Activated CD4-positive, alpha-beta memory T cell treated with anti-CD3 and anti-CD28 coated beads for 36 hours (primary cell): ENCODE results near the gene PDLIM5. TPM values are rescaled to one million over a fixed set of nuclear protein-coding genes. Genes with fewer than 3 reads are reported as not detected.

ENCODE experiments used
- CTCF ChIA-PET: fragments of 350-600 bp; sonication (Branson Sonifier 250); formaldehyde crosslinking; loops from one replicate; lab custom pipeline; 2021; ENCODE audit warnings: antibody characterized with exemption, inconsistent platforms; lab: Charles Lee
- POLR2A ChIA-PET: fragments of 350-600 bp; sonication (Branson Sonifier 250); formaldehyde crosslinking; loops from one replicate; lab custom pipeline; 2021; ENCODE audit warnings: antibody characterized with exemption; lab: Charles Lee
- DNase-seq: peaks from one replicate; pipeline ENCODE4 v3.0.0-alpha.2; 2020
- H3K27ac Mint-ChIP-seq: one replicate; pipeline ENCODE4 v1.8.0; 2021; ENCODE audit warnings: mixed read lengths
- H3K27me3 Mint-ChIP-seq: one replicate; pipeline ENCODE4 v1.8.0; 2021; ENCODE audit warnings: mixed read lengths
- H3K36me3 Mint-ChIP-seq: one replicate; pipeline ENCODE4 v1.8.0; 2021; ENCODE audit warnings: mixed read lengths
- H3K4me1 Mint-ChIP-seq: one replicate; pipeline ENCODE4 v1.8.0; 2021; ENCODE audit warnings: low read depth, mixed read lengths
- H3K4me3 Mint-ChIP-seq: one replicate; pipeline ENCODE4 v1.8.0; 2021; ENCODE audit warnings: mild to moderate bottlenecking, mixed read lengths
- H3K9me3 Mint-ChIP-seq: one replicate; pipeline ENCODE4 v1.8.0; 2021; ENCODE audit warnings: mixed read lengths
- intact Hi-C: fragments of 100-400 bp; cut with micrococcal nuclease; formaldehyde crosslinking; loops from one replicate; pipeline ENCODE4 v1.15.1; 2023
- total RNA-seq, 2 experiments: library from RNA; stranded (reverse); gene quantifications; one replicate each; pipeline ENCODE4 v1.2.3, GENCODE V29; 2021

Gene PDLIM5
- total RNA-seq, 2 experiments from 2014 or later, result 23.8 to 26.3 TPM

- H3K27me3 Mint-ChIP-seq, result no peaks in the 10 kb centered on the region
- H3K4me3 Mint-ChIP-seq, result no peak overlapping the region
- H3K4me1 Mint-ChIP-seq, result peaks cover 5% of the 10 kb centered on the region
- DNase-seq, result no peak
- intact Hi-C loops, result no loop called here
- CTCF ChIA-PET, result no interaction called here
- H3K27ac Mint-ChIP-seq, result no peak overlapping the region
- H3K9me3 Mint-ChIP-seq, result no peaks in the 10 kb centered on the region
- POLR2A ChIA-PET, result no interaction called here
- no peaks in the 10 kb centered on the region for H3K36me3 Mint-ChIP-seq
Measured at GRCh38 chr4:94483895-94484294, 32.2 kb downstream of the PDLIM5 start.

- POLR2A ChIA-PET, result no interaction called here
- no peaks in the 10 kb centered on the region for H3K9me3 Mint-ChIP-seq
- intact Hi-C loops, result no loop called here
- no peaks in the 10 kb centered on the region for H3K36me3 Mint-ChIP-seq
- no peak for DNase-seq
- H3K4me1 Mint-ChIP-seq, result peaks cover 5% of the 10 kb centered on the region
- no peaks in the 10 kb centered on the region for H3K27me3 Mint-ChIP-seq
- H3K27ac Mint-ChIP-seq, result no peak overlapping the region
- no peak overlapping the region for H3K4me3 Mint-ChIP-seq
- CTCF ChIA-PET, result no interaction called here
Measured at GRCh38 chr4:94484818-94485217, 33.1 kb downstream of the PDLIM5 start.

GRCh38 chr4:94486372-94486801 is 34.6 kb downstream of the PDLIM5 start:
- Mint-ChIP-seq H3K4me3 (no peak overlapping the region), H3K9me3 (no peaks in the 10 kb centered on the region), H3K27me3 (no peaks in the 10 kb centered on the region), H3K36me3 (no peaks in the 10 kb centered on the region), H3K4me1 (peaks cover 5% of the 10 kb centered on the region), H3K27ac (no peak overlapping the region)
- no peak for DNase-seq
- ChIA-PET CTCF (no interaction called here), POLR2A (no interaction called here)
- intact Hi-C loops, result no loop called here

- Mint-ChIP-seq H3K27ac (no peak overlapping the region), H3K27me3 (no peaks in the 10 kb centered on the region), H3K36me3 (peaks cover 3% of the 10 kb centered on the region), H3K4me1 (peaks cover 5% of the 10 kb centered on the region), H3K9me3 (no peaks in the 10 kb centered on the region), H3K4me3 (no peak overlapping the region)
- no peak for DNase-seq
- intact Hi-C loops, result no loop called here
- ChIA-PET POLR2A (no interaction called here), CTCF (no interaction called here)
Measured at GRCh38 chr4:94488670-94489069, 36.9 kb downstream of the PDLIM5 start.

- Mint-ChIP-seq H3K27ac (no peak overlapping the region), H3K36me3 (peaks cover 6% of the 10 kb centered on the region), H3K4me1 (peaks cover 5% of the 10 kb centered on the region), H3K27me3 (no peaks in the 10 kb centered on the region), H3K4me3 (no peak overlapping the region), H3K9me3 (no peaks in the 10 kb centered on the region)
- CTCF ChIA-PET, result no interaction called here
- no peak for DNase-seq
- POLR2A ChIA-PET, result no interaction called here
- intact Hi-C loops, result no loop called here
Measured at GRCh38 chr4:94489098-94489497, 37.4 kb downstream of the PDLIM5 start.

- Mint-ChIP-seq H3K4me1 (no peaks in the 10 kb centered on the region), H3K36me3 (peaks cover 8% of the 10 kb centered on the region), H3K4me3 (no peak overlapping the region), H3K27me3 (no peaks in the 10 kb centered on the region), H3K9me3 (no peaks in the 10 kb centered on the region), H3K27ac (no peak overlapping the region)
- no peak for DNase-seq
- CTCF ChIA-PET, result no interaction called here
- POLR2A ChIA-PET, result no interaction called here
- intact Hi-C loops, result no loop called here
Measured at GRCh38 chr4:94490437-94490836, 38.7 kb downstream of the PDLIM5 start.

GRCh38 chr4:94491322-94491721 is 39.6 kb downstream of the PDLIM5 start:
- intact Hi-C loops, result no loop called here
- no peaks in the 10 kb centered on the region for H3K9me3 Mint-ChIP-seq
- no peak for DNase-seq
- ChIA-PET POLR2A (no interaction called here), CTCF (no interaction called here)
- H3K27me3 Mint-ChIP-seq, result no peaks in the 10 kb centered on the region
- H3K36me3 Mint-ChIP-seq, result peaks cover 9% of the 10 kb centered on the region
- no peak overlapping the region for H3K4me3 Mint-ChIP-seq
- no peak overlapping the region for H3K27ac Mint-ChIP-seq
- H3K4me1 Mint-ChIP-seq, result no peaks in the 10 kb centered on the region

GRCh38 chr4:94495408-94495807 is 43.7 kb downstream of the PDLIM5 start:
- ChIA-PET CTCF (interaction anchor here (0.9 kb wide), 1 partner anchor 125 kb away, joined by 3 read pairs; no protein-coding TSS in a partner anchor), POLR2A (no interaction called here)
- H3K36me3 Mint-ChIP-seq, result peaks cover 12% of the 10 kb centered on the region
- no peak overlapping the region for H3K27ac Mint-ChIP-seq
- no peaks in the 10 kb centered on the region for H3K9me3 Mint-ChIP-seq
- intact Hi-C loops, result no loop called here
- no peaks in the 10 kb centered on the region for H3K27me3 Mint-ChIP-seq
- peaks cover 2% of the 10 kb centered on the region for H3K4me1 Mint-ChIP-seq
- DNase-seq, result no peak
- no peak overlapping the region for H3K4me3 Mint-ChIP-seq

GRCh38 chr4:94497690-94498089 is 45.9 kb downstream of the PDLIM5 start:
- no peaks in the 10 kb centered on the region for H3K9me3 Mint-ChIP-seq
- H3K36me3 Mint-ChIP-seq, result peaks cover 10% of the 10 kb centered on the region
- no peak overlapping the region for H3K27ac Mint-ChIP-seq
- H3K4me1 Mint-ChIP-seq, result peaks cover 2% of the 10 kb centered on the region
- ChIA-PET CTCF (no interaction called here), POLR2A (no interaction called here)
- DNase-seq, result no peak
- H3K4me3 Mint-ChIP-seq, result no peak overlapping the region
- H3K27me3 Mint-ChIP-seq, result no peaks in the 10 kb centered on the region
- intact Hi-C loops, result loop anchor here (2.0 kb wide), 1 partner anchor 75 kb away; no protein-coding TSS in a partner anchor

GRCh38 chr4:94498502-94498901 is 46.8 kb downstream of the PDLIM5 start:
- Mint-ChIP-seq H3K36me3 (peaks cover 10% of the 10 kb centered on the region), H3K27me3 (no peaks in the 10 kb centered on the region), H3K27ac (no peak overlapping the region), H3K4me3 (no peak overlapping the region), H3K9me3 (no peaks in the 10 kb centered on the region), H3K4me1 (peaks cover 2% of the 10 kb centered on the region)
- POLR2A ChIA-PET, result no interaction called here
- CTCF ChIA-PET, result no interaction called here
- intact Hi-C loops, result no loop called here
- DNase-seq, result no peak

- H3K9me3 Mint-ChIP-seq, result no peaks in the 10 kb centered on the region
- peaks cover 2% of the 10 kb centered on the region for H3K4me1 Mint-ChIP-seq
- POLR2A ChIA-PET, result no interaction called here
- intact Hi-C loops, result no loop called here
- CTCF ChIA-PET, result no interaction called here
- H3K27ac Mint-ChIP-seq, result no peak overlapping the region
- H3K27me3 Mint-ChIP-seq, result no peaks in the 10 kb centered on the region
- H3K4me3 Mint-ChIP-seq, result no peak overlapping the region
- no peak for DNase-seq
- H3K36me3 Mint-ChIP-seq, result peaks cover 3% of the 10 kb centered on the region
Measured at GRCh38 chr4:94500685-94501084, 48.9 kb downstream of the PDLIM5 start.

GRCh38 chr4:94504545-94504944 is 52.8 kb downstream of the PDLIM5 start:
- ChIA-PET CTCF (no interaction called here), POLR2A (no interaction called here)
- H3K9me3 Mint-ChIP-seq, result no peaks in the 10 kb centered on the region
- H3K27me3 Mint-ChIP-seq, result no peaks in the 10 kb centered on the region
- H3K27ac Mint-ChIP-seq, result no peak overlapping the region
- intact Hi-C loops, result no loop called here
- H3K36me3 Mint-ChIP-seq, result no peaks in the 10 kb centered on the region
- H3K4me3 Mint-ChIP-seq, result no peak overlapping the region
- H3K4me1 Mint-ChIP-seq, result peaks cover 12% of the 10 kb centered on the region
- no peak for DNase-seq

GRCh38 chr4:94506822-94507221 is 55.1 kb downstream of the PDLIM5 start:
- ChIA-PET CTCF (no interaction called here), POLR2A (no interaction called here)
- intact Hi-C loops, result loop anchor here (2.0 kb wide), 1 partner anchor 56 kb away; the partner anchor contains the start of gene PDLIM5
- no peak overlapping the region for H3K27ac Mint-ChIP-seq
- H3K4me1 Mint-ChIP-seq, result peaks cover 12% of the 10 kb centered on the region
- no peak for DNase-seq
- no peak overlapping the region for H3K4me3 Mint-ChIP-seq
- no peaks in the 10 kb centered on the region for H3K9me3 Mint-ChIP-seq
- H3K36me3 Mint-ChIP-seq, result peaks cover 8% of the 10 kb centered on the region
- H3K27me3 Mint-ChIP-seq, result no peaks in the 10 kb centered on the region
